TTC549 (cell line): Measurements from ENCODE around the gene IPO4.

Source experiments
- FAIRE-seq: peaks from 2 replicates; lab custom pipeline; 2012; peaks lifted over from hg19 to GRCh38; lab: Jason Lieb, UNC

The IPO4 gene

DNA sequence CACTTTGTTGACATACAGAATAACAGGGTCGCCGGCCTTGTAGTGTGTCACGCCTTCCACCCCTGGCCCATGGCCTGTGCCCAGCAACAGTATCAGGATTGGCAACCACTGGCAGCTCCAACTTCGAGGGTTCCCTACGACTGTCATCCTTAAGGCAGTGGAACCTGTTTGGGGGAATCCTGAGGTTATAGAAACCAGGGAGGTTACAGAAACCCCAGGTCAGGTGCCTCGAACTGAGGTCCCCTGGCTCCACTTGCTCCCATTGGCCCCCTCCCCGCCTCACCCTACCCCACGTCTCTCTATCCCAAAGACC lies 6.2 kb upstream of the IPO4 start:
- no peak for FAIRE-seq

DNA sequence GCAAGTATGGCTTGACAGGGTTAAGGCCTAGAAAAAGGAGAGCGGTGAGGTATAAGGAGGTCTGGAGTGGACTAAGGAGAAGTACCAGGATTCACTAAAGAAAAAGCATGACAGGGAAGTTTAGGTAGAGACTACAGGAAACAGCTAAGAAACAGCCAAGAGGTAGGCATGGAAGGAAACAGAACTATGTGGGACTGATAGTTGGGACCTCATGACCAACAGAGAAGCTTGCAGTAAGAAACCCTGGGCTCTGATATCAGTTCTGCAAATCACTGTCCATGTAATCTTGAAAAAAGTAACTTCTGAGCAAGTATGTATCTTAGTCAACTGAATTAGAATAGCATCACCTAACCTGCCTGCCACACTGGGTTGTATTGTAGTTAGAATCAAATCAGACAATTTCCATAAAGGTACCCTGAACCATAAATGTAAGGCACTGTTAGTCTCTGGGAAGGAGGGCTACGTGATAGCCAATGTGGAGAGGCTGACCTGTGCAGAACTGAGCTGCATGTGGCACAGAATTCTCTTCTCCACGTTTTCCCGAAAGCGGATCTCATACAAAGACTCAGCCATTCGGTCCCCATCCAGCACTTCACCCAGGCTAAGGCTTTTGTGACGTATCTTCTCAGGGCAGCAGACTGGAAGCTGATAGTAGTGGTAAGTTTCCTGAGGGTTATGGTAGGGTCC lies 5.7 kb upstream of the IPO4 start:
- FAIRE-seq: no peak

DNA sequence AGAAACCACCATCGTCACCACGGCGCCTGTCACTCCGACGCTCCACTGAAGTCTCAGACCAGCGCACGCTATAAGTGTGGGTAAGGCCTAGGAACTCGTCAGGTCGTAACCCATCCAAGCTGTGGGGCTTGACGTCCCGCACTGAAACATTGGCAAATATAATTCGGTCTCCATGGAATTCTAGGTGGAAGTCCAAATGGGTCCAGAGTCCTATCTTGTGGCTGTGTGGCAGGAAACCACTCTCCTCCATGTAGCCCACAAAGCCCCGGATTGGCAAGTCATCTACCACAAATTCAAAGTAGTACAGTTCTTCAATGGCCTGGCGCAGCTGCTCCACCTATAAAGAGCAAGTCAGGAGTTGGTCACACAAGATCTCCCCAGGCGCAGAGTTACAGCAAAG lies 4.3 kb upstream of the IPO4 start:
- FAIRE-seq: no peak

DNA sequence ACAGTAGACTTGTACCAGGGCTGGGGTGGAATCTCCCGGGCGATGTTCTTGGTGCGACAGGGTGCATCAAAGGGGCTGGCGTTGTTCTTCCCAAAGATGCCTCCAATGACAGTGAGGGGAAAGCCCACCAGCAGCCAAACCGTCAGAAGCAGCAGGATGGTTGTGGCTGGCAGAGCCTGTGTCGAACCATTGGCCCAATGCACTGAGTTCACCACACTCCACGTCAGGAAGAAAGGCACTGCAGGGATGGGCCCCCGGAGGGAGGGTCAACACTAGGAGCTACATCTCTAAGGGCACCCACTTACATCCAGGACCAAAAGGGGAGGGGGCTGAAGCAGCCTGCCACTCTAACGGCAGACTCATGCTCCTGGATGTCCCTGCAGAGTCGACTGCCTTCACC lies 1.8 kb upstream of the IPO4 start:
- FAIRE-seq: no peak

DNA sequence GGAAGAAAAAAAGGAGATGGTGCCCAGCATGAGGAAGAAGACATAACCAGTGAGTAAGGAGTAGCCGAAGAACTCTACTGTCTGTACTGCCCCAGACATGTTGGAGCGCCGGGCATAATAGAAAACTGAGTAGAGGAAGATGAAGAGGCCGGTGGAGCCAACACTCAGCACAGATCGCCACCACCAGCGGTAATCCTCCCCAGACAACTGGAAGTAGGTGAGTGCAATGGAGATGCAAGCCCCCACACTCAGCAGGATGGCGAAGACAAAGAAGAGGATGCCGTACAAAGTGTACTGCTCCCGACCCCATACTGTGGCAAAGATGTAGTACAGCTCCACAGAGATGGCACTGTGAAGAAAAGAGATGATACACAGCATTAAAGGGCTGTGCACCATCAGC lies 844 bp upstream of the IPO4 start:
- FAIRE-seq: no peak

DNA sequence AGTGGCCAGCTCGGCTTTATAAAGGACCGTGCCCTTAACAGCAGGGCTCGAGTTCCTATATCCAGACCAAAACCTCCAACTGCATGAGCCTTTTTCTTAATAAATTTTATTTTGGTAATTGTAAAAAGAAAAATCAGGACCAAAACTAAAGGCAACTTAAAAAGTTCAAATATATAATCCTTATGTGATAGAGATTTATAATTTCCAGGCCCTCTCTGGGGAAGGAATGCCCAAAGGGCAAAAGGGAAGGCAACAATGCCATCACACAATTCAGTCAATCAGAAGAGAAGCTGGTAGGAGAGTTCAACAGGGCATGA lies 401 bp upstream of the IPO4 start:
- no peak for FAIRE-seq

DNA sequence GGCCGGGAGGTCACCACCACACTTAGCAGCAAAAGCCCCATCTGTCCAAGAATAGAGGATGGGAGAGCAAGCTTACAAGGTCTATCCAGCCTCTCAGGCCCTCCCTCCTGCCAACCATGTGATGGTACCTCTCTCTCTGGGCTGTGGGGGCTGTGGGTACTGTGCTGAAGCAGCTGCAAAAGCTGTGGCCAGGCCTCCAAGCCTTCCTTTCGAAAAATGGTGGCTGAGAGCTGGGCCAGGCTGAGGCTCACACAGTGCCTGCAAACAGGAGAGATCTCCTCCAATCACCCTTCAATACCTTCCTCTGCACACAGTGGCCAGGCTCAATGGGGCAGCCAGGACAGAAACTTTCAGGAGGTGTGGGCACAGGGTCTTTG lies 1.1 kb downstream of the IPO4 start:
- no peak for FAIRE-seq

DNA sequence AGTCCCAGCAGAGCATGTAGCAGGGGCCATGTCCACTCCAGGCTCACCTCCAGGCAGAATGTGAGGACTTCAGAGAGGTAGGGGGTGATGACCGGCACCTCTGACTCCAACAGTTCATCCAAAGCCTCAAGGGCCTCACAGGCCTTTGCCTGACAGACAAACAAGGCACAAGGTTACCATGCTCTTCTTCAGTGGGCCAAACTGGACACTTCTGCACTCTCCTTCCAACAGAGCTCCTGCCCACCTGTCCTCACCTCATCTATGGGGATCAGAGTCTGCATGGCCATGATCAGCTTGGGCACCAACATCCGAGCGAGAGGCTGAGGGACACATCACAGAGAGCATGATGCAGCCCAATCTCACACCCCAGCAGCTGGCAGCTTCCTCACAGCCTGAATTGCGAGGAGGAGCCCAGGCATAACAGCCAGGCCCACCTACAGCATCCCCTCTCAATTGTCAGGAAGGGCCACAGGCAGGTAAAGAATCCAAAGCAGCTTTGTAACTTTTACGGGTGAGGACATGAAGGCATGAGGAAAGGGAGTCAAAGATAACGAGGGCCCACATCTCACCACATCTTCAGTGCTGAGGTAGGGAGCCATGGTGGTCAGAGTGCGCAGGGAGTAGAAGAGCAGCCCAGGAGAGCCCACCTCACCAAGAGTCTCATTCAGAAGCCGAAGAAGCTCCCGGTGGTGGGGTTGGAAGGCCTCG lies 1.6 kb downstream of the IPO4 start:
- FAIRE-seq: no peak

DNA sequence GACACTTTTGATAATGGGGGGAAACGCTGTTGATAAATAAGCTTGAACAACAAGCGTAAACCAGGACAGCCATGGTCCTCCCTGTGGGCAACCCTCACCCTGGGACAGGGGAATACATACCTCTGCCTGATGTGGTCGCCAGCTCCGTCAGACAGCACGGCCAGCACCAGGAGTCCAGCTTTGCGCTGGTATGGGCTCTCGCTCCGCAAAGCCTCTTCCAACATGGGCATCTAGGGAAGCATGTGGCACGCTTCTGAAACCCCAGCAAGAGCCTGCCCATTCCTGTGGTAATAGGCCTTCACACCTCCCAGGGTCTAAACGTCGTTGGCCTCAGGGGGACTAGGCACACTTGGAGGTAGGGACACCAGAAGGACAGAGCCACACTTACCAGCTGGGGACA lies 2.9 kb downstream of the IPO4 start:
- no peak for FAIRE-seq

DNA sequence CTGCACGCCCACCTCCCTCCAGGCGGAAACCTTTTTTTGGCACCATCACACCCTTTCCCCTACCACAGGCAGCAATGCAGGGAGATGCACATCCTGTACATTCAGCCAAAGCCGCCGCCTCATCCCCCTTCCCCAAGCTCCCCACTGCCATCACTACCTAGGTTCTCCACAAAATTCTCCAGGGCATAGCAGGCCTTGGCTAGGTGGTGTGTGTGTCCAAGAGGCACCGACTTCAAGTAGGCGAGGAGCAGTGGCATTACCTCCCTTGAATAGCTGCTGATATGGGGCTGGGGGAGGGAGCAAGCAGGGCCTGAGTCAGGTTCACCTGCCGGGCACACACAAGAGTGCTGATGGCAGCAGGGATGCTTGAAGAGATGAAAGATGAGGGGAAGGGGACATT lies 3.6 kb downstream of the IPO4 start:
- no peak for FAIRE-seq

DNA sequence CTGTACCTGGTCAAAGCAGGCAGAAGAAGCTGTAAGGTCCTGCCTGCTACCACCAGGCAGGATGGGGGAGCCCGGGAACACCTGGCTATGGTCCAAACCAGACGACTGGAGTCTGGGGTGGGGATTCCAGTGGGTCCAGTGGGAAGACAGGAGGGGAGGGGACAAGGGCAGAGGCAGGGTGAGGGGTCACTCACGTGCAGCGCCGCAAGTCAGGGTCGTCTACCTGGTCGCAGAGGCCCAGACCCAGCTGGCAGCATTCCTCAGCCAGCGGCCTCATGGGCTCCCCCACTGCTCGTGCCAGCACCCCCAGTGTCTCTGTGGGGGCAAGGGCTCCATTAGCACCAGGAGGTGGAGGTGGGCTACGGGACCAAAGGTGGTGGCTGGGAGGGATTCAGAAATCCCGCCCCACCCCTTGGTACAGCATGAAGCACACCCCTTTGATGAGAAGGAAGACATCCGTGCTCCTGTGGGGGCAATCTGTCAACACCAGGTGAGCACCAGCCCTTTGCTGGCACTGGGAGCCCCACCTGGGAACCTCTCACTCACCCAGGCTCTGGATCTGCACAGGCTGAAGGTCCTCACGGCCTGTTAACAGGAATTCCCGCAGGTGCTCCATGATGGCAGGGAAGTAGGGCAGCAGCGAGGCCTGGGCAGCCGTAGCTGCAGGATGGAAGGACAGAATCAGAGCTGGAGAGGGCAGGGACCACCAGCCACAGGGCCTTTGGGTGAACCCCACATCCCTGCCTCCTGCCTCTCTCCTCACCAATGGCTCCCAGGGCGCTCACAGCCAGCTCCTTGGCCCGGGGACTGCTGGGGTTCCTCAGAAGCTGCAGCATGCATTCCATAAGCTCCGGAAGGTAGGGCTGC lies 4.3 kb downstream of the IPO4 start:
- no peak for FAIRE-seq

DNA sequence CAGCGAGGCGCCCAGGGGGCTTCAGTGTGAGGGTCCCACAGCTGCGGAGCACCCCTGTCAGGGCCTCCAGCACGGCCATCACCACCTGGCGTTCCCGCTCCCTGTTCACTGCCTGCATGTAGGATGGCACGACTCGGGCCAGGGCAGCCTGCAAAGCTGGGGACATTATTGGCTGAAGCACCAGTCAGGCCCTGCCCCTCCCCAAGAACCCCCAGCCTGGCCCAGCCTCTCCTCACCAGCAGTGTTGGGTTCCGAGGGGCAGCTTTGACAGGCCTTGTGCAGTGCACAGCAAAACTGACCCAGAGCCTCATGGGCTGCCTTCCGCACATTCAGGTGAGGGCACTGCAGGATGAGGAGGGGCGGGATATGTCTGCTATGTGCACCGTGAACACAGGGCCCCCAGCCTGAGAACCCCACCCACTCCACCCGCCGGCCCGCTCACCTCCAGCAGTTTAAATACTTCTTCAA lies 5.6 kb downstream of the IPO4 start:
- FAIRE-seq: no peak

DNA sequence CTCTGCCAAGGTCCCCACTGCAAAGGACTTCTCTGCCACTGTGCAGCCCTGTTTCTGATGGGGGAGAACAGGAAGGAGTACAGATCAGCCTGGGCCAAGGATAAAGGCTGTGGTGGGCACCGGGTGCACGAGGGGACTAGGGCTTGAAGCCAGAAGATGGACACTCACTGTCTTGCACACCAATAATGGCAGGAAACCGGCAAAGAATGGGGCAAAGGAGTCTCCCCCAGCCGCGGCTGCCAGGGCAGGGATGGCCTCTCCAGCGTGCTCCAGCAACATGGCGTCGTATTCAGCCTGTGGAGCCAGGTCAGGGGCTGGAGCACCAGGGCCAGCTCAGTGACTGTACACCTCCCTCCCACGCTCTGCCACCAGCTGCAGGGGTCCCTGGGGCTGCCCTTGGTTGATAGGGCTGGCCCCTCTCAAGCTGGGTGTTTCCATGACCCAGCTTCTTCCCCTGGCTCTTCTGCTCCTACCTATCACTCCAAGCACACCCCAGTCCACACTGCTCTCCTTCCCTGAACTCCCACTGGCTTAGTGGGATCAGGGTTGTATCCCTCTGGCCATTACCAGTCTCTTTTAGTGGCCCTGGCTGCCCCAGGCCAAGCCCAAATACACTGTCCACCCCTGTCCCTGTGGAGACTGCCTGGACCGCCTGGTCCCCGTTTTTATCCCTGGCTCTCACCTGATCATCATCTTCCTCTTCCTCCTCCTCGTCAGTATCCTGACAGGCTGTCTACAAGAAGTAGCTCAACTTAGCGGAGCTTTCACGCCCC lies 6.3 kb downstream of the IPO4 start:
- no peak for FAIRE-seq

DNA sequence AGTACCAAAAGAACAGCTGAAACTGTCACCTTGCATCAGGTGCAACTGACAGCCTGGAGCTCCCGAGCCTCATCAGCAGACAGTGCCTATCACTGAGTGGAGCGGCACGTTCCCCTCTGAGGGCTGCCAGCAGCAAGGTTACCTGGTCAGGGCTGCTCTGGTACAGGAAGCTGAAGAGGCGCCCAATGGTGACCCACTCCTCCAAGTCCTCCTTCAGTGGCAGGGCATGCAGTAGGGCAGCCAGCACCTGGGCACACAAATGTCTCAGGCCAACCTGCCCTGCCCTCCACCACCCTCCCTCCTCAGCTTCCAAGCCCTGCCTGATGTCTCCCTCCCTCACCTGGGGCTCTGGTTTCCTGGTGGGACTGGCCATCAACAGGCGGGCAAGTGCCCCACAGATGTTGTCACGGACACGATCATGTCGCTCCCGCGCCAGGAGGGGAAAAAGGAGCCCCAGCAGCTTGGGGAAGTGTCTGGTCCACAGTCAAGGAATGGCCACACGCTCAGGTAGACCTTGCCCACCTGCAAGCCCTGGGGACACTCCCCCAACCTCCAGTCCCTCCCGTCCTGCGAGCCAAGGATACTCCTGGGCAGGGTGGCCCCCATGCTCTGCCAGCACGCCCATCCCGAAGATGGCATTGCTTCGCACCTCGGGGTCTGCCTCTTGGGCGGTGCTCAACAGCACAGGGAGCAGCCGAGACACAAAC lies 7.1 kb downstream of the IPO4 start:
- no peak for FAIRE-seq

DNA sequence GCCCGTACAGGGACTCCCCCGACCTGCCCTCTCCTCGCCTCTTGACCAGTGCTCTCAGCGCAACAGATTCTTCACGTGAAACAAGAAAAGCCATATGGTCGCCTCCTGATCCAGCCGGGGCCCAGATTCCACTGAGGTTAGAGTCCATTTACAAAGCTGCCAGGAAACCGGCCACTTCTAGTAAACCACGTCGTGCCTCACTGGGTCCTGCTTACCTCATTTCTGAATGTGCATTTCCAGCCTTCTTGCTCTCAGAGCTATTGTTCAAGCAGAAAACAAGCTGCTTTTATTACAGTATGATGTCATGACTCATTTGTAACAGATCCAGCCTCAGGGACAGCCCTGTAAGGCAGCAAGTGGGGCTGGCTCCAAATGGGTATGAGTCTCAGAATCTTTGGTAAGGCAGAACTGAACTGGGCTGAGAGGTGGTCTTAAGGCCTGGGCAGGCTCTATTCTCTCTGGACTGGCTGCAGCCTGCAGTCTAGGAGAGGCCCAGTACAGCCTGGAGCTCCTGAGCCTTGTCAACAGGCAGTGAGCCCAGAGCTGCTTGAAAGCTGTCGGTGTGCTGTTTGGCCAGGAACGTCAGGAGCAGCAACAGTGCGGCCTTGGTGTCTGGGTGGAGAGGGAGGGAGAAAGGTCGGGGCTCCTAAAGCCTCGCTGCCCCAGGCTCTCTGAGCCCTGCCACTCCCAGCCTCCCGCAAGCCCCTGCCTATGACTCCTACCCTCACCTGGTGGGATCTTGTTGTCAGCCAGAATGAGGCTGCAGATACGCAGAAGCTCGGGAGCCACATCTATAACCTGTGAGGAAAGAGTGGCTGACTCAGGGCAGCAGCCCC lies 8.4 kb downstream of the IPO4 start:
- no peak for FAIRE-seq

DNA sequence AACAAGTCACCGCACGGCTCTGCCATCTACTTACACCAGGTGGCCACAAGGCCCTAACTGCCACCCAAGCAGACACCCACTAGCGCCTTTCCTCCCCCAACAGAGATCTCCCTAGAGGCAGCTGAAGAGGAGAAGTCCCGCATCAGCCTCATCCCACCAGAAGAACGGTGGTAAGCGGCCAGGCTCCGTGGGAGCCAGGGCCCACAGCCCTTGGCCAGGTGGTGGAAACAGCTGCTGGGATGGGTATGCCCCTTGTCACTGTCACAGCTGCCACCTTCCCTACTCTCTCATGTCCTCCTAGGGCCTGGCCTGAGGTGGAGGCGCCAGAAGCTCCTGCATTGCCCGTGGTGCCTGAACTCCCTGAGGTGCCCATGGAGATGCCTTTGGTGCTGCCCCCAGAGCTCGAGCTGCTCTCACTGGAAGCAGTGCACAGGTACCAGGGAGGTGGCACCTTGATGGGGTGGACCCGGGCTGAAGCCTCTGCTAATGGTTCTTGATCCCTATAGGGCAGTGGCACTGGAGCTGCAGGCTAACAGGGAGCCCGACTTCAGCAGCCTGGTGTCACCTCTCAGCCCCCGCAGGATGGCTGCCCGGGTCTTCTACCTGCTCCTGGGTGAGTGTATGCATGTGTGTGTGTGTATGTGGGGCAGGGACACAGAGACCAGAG lies 9.2 kb downstream of the IPO4 start:
- no peak for FAIRE-seq

DNA sequence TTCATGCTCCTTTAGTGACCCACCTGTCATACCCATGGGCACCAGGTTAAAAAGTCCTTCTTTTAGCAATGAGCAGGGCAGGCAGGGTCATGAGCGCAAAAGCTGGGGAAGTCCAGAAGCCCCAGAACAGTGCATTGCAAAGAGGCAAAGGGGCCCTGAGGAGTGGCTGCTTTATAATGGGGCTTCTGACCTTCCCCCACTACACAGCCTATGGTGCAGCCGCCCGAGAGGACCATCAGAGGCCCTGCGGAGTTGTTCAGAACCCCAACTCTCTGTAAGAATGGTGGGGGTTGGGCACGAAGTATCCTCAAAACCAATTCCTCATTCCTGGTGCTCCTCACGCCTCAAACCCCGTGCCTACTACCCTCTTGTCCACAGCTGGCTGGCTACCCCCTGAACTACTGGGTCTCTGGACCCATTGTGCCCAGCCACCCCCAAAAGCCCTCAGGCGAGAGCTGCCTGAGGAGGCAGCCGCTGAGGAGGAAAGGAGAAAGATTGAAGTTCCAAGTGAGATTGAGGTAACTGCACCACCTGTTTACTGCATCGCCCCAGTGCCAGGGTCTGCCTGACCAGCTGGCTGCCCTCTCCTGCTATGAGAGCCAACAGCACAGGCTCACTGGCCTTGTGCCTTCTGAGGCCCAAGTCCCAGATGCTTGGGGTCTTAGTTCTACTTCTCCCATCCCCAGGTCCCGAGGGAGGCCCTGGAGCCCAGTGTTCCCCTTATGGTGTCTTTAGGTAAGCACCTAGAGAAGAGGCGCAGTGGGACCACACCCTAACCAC lies 10.0 kb downstream of the IPO4 start:
- no peak for FAIRE-seq

DNA sequence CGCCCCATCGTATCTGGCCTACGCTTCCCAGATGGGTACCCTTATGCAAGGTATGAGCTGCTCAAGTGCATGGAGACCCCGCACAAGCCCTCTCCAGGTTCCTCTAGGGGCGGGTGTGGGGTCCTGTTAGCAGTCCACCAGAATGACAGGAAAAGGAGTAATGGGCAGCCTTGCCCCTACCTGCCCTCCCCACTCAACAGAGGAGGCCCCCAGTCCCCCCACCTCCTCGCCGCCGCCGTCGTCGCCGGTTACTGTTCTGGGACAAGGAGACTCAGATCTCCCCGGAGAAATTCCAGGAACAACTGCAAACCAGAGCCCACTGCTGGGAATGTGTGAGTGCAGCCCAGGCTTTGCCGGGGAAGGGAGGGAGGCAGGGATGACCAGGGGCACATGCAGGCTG lies 10.7 kb downstream of the IPO4 start:
- no peak for FAIRE-seq

DNA sequence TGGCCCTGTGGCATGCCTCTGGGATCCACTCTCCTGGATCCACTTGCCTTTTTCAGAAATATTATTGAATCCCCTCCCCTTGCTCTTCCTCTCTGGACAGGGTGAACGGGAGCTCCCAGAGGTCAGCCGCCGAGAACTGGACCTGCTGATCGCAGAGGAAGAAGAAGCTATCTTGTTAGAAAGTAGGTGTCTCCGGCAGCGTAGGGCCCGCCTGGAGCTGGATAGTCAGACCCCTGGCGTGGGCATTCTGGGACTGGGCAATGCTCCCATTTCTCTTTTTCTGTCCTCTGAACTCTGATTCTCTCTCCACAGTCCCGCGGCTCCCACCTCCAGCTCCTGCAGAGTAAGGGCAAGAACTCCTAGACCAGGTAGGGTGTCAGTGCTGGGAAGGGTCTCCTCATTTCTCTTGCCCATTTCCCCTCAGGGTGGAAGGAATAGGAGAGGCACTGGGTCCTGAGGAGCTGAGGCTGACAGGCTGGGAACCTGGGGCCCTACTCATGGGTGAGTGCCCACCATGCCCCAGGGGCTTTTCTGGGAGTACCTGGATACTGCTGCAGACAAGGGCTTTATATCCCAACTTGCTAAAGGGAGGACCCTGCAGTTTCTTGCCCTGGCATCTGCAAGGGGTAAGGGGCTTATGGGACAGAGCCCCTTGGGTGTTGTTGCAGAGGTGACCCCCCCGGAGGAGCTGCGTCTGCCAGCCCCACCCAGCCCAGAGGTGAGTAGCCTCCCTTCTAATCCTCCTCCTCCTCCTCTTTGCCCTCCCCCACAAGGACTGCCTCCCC lies 11.4 kb downstream of the IPO4 start:
- FAIRE-seq: no peak
